Tibial nerve (tissue), 3 donors: ENCODE results near the gene PRKCE.

Experiments
- POLR2A ChIP-seq, 2 donors: fragments of 450-650 bp; IDR thresholded peaks; one replicate each; pipeline ENCODE4 v1.6.1; 2017; ENCODE audit warnings: antibody characterized with exemption in 2 of 2, mild to moderate bottlenecking in 2 of 2, moderate library complexity in 2 of 2
- TF ChIP-seq, protein P1 (sequence below), 5 experiments: fragments of 200-600 bp in 3 of 5; fragments of 450-650 bp in 2 of 5; sonication (generic) in 3 of 5; IDR thresholded peaks; one replicate each; pipeline ENCODE4 v1.5.1; 2016 to 2019; ENCODE audit warnings: antibody characterized with exemption in 5 of 5, mild to moderate bottlenecking in 3 of 5, moderate library complexity in 2 of 5

DNA sequence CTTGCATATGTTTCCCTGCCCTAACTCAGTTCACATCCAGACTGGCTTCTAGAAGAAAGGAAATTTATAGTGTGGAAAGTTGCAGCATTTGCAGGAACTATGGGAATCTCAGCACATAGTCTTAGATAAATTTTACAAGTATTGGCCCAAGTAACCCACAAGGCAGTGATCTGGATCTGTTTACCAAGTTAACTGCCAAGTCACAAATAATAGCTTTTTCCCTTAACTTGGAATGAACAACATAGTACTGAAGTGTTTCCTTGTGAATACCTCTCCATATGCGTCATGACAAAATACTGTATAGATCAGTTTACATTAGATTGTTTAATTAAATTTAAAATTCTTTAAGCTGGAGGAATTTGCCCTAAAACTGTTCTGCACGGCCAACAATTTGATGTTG is 390.0 kb downstream of the PRKCE start:
- TF ChIP-seq POLR2A (IDR thresholded peaks at IDR 0.05): no peak
- TF ChIP-seq, protein P1, sequence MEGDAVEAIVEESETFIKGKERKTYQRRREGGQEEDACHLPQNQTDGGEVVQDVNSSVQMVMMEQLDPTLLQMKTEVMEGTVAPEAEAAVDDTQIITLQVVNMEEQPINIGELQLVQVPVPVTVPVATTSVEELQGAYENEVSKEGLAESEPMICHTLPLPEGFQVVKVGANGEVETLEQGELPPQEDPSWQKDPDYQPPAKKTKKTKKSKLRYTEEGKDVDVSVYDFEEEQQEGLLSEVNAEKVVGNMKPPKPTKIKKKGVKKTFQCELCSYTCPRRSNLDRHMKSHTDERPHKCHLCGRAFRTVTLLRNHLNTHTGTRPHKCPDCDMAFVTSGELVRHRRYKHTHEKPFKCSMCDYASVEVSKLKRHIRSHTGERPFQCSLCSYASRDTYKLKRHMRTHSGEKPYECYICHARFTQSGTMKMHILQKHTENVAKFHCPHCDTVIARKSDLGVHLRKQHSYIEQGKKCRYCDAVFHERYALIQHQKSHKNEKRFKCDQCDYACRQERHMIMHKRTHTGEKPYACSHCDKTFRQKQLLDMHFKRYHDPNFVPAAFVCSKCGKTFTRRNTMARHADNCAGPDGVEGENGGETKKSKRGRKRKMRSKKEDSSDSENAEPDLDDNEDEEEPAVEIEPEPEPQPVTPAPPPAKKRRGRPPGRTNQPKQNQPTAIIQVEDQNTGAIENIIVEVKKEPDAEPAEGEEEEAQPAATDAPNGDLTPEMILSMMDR (IDR thresholded peaks at IDR 0.05): no peak
